ENCODE results near the gene SUDS3. TPM values are rescaled to one million over a fixed set of nuclear protein-coding genes. Genes with fewer than 3 reads are reported as not detected.
A peak's percentile ranks its signal among the peaks of the same experiment; 100 is the strongest.

Gene SUDS3
- polyA plus RNA-seq, 3 donors = 8.2 to 15.6 (median 9.1) TPM

GRCh38 chr12:118448341-118448740 is 72.0 kb downstream of the SUDS3 start:
- Histone ChIP-seq H3K9me3 (replicated peaks in 1 of 2; ENCODE audit: control insufficient read depth in 1 of 2, insufficient read depth in 1 of 2, low read length in 2 of 2) (no peaks in the 10 kb centered on the region), H3K9ac (ENCODE audit: insufficient read depth, low read length, poor library complexity, severe bottlenecking) (no peak overlapping the region), H2AFZ (ENCODE audit: insufficient read depth, low read depth, low read length, poor library complexity, severe bottlenecking) (no peak overlapping the region), H3K79me2 (ENCODE audit: insufficient read depth, low read length) (no peaks in the 10 kb centered on the region), H4K20me1 (ENCODE audit: insufficient read depth, low read length) (no peaks in the 10 kb centered on the region), H3K4me3 (replicated peaks in 1 of 3; ENCODE audit: low read depth in 2 of 3, low read length in 3 of 3) (no peak overlapping the region), H3K36me3 (replicated peaks in 1 of 2; ENCODE audit: control insufficient read depth in 1 of 2, insufficient read depth in 2 of 2, low read length in 2 of 2) (no peaks in the 10 kb centered on the region), H3K4me2 (replicated peaks; ENCODE audit: extremely low read depth, low read length, poor library complexity, severe bottlenecking) (no peak overlapping the region), H3K4me1 (ENCODE audit: control insufficient read depth in 1 of 2, insufficient read depth in 2 of 2, low read length in 2 of 2) (no peaks in the 10 kb centered on the region), H3K27ac (ENCODE audit: low read depth in 1 of 2, low read length in 2 of 2) (no peak overlapping the region), H3K27me3 (ENCODE audit: control insufficient read depth in 2 of 2, insufficient read depth in 2 of 2, low read length in 2 of 2) (no peaks in the 10 kb centered on the region)
- Mint-ChIP-seq H3K4me3 (no peak overlapping the region), H3K27me3 (ENCODE audit: low read depth in 3 of 3) (peaks cover 0 to 12% (median 6%) of the 10 kb centered on the region in 3 donors), H3K36me3 (no peaks in the 10 kb centered on the region), H3K4me1 (no peaks in the 10 kb centered on the region), H3K27ac (no peak overlapping the region), H3K9me3 (peaks cover 0 to 3% (median 0%) of the 10 kb centered on the region in 7 donors)
- TF ChIP-seq, protein P1, sequence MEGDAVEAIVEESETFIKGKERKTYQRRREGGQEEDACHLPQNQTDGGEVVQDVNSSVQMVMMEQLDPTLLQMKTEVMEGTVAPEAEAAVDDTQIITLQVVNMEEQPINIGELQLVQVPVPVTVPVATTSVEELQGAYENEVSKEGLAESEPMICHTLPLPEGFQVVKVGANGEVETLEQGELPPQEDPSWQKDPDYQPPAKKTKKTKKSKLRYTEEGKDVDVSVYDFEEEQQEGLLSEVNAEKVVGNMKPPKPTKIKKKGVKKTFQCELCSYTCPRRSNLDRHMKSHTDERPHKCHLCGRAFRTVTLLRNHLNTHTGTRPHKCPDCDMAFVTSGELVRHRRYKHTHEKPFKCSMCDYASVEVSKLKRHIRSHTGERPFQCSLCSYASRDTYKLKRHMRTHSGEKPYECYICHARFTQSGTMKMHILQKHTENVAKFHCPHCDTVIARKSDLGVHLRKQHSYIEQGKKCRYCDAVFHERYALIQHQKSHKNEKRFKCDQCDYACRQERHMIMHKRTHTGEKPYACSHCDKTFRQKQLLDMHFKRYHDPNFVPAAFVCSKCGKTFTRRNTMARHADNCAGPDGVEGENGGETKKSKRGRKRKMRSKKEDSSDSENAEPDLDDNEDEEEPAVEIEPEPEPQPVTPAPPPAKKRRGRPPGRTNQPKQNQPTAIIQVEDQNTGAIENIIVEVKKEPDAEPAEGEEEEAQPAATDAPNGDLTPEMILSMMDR (IDR thresholded peaks at IDR 0.05) = no peak
- WGBS (ENCODE audit: insufficient coverage) = no CpG with 5 or more reads among the region's 1 CpG
- intact Hi-C loops (cut with micrococcal nuclease) = no loop called here
- DNase-seq = no peak

DNA sequence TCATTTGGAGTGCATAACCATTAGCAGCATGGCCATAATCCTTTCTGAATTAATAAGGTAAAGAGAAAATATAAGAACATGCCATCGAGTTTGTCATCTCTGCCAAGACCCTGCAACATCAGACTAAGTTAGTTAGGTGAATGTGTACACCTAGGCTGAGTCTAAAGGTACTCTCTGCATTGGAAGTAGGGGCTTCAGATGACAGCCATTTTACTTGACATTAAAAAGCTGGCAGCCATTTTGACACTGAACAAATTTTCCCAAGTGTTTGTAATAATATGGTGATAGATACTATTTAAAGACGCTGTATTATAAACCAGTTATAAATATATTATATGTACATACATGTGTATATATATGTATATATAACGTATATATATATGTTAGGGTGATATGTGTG is 79.0 kb downstream of the SUDS3 start:
- Histone ChIP-seq H3K79me2 (ENCODE audit: insufficient read depth, low read length) (no peaks in the 10 kb centered on the region), H2AFZ (ENCODE audit: insufficient read depth, low read depth, low read length, poor library complexity, severe bottlenecking) (peak overlapping the region; percentile 26), H3K27me3 (ENCODE audit: control insufficient read depth in 2 of 2, insufficient read depth in 2 of 2, low read length in 2 of 2) (no peaks in the 10 kb centered on the region), H4K20me1 (ENCODE audit: insufficient read depth, low read length) (no peaks in the 10 kb centered on the region), H3K27ac (ENCODE audit: low read depth in 1 of 2, low read length in 2 of 2) (no peak overlapping the region), H3K36me3 (replicated peaks in 1 of 2; ENCODE audit: control insufficient read depth in 1 of 2, insufficient read depth in 2 of 2, low read length in 2 of 2) (no peaks in the 10 kb centered on the region), H3K4me2 (replicated peaks; ENCODE audit: extremely low read depth, low read length, poor library complexity, severe bottlenecking) (no peak overlapping the region), H3K9me3 (replicated peaks in 1 of 2; ENCODE audit: control insufficient read depth in 1 of 2, insufficient read depth in 1 of 2, low read length in 2 of 2) (peaks cover 0 to 4% of the 10 kb centered on the region in 2 donors), H3K4me3 (replicated peaks in 1 of 3; ENCODE audit: low read depth in 2 of 3, low read length in 3 of 3) (no peak overlapping the region), H3K4me1 (ENCODE audit: control insufficient read depth in 1 of 2, insufficient read depth in 2 of 2, low read length in 2 of 2) (no peaks in the 10 kb centered on the region), H3K9ac (ENCODE audit: insufficient read depth, low read length, poor library complexity, severe bottlenecking) (no peak overlapping the region)
- peaks cover 0 to 10% (median 8%) of the 10 kb centered on the region in 3 donors for H3K27me3 Mint-ChIP-seq (ENCODE audit: low read depth in 3 of 3)
- H3K36me3 Mint-ChIP-seq = no peaks in the 10 kb centered on the region
- H3K9me3 Mint-ChIP-seq = peaks cover 3 to 24% (median 10%) of the 10 kb centered on the region in 7 donors
- DNase-seq = no peak
- no CpG with 5 or more reads among the region's 3 CpGs for WGBS (ENCODE audit: insufficient coverage)
- TF ChIP-seq, protein P1 (IDR thresholded peaks at IDR 0.05) = no peak
- intact Hi-C loops (cut with micrococcal nuclease) = no loop called here
- H3K4me3 Mint-ChIP-seq = no peak overlapping the region
- H3K4me1 Mint-ChIP-seq = no peaks in the 10 kb centered on the region
- H3K27ac Mint-ChIP-seq = no peak overlapping the region

Measured in CD14-positive monocyte (primary cell).